HepG2 (cell line): ENCODE results near the gene UBE2R2. TPM values are rescaled to one million over a fixed set of nuclear protein-coding genes. Genes with fewer than 3 reads are reported as not detected.

Source experiments
- EHMT2 ChIP-seq: fragments of 200-600 bp; sonication (generic); IDR thresholded peaks from 2 replicates; pipeline ENCODE4 v1.7.0; 2017; ENCODE audit warnings: antibody characterized with exemption, low read depth, low read length, borderline replicate concordance
- NKX3-1 ChIP-seq: sonication (generic); formaldehyde crosslinking; IDR thresholded peaks from 2 replicates; pipeline ENCODE4 v1.5.0; 2020; ENCODE audit warnings: missing genetic modification reagents
- PRPF4 ChIP-seq: fragments of 200-400 bp; formaldehyde crosslinking; IDR thresholded peaks from 2 replicates; pipeline ENCODE4 v1.6.1; 2016; ENCODE audit warnings: low read length, low read depth; ENCODE audit not compliant: poor library complexity, severe bottlenecking
- RAD21 ChIP-seq: fragments of 450-650 bp; formaldehyde crosslinking; IDR thresholded peaks from 2 replicates; pipeline ENCODE4 v1.5.0; 2020; ENCODE audit warnings: mild to moderate bottlenecking
- SAFB2 ChIP-seq: sonication (generic); formaldehyde crosslinking; IDR thresholded peaks from 2 replicates; pipeline ENCODE4 v1.5.1; 2020; ENCODE audit warnings: missing genetic modification reagents, low read depth, mild to moderate bottlenecking, borderline replicate concordance
- SAP130 ChIP-seq: IDR thresholded peaks from 2 replicates; pipeline ENCODE4 v1.6.1; 2016; ENCODE audit warnings: low read depth
- SIX4 ChIP-seq: sonication (generic); formaldehyde crosslinking; IDR thresholded peaks from 2 replicates; pipeline ENCODE4 v1.4.0; 2020; ENCODE audit warnings: missing genetic modification reagents
- TCF7 ChIP-seq: sonication (generic); IDR thresholded peaks from 2 replicates; pipeline ENCODE4 v1.6.1; 2016; ENCODE audit warnings: antibody characterized with exemption, low read depth
- U2AF1 ChIP-seq: fragments of 200-400 bp; formaldehyde crosslinking; optimal IDR thresholded peaks from 2 replicates; pipeline ENCODE3; 2017; ENCODE audit warnings: mild to moderate bottlenecking, low read depth, low read length
- ZBTB7B ChIP-seq: sonication (generic); formaldehyde crosslinking; IDR thresholded peaks from 2 replicates; pipeline ENCODE4 v1.4.0; 2020; ENCODE audit warnings: missing genetic modification reagents
- ZNF12 ChIP-seq: sonication (generic); formaldehyde crosslinking; IDR thresholded peaks from 2 replicates; pipeline ENCODE4 v1.5.0; 2020; ENCODE audit warnings: missing genetic modification reagents
- ZNF337 ChIP-seq: sonication (generic); formaldehyde crosslinking; IDR thresholded peaks from 2 replicates; pipeline ENCODE4 v1.5.1; 2020; ENCODE audit warnings: missing genetic modification reagents, low read depth, mild to moderate bottlenecking, borderline replicate concordance
- ZNF530 ChIP-seq: sonication (generic); formaldehyde crosslinking; IDR thresholded peaks from 2 replicates; pipeline ENCODE4 v1.5.0; 2020; ENCODE audit warnings: low read depth, mild to moderate bottlenecking, missing genetic modification reagents
- ZNF616 ChIP-seq: sonication (generic); formaldehyde crosslinking; IDR thresholded peaks from 2 replicates; pipeline ENCODE4 v1.5.0; 2020; ENCODE audit warnings: low read depth, mild to moderate bottlenecking, missing genetic modification reagents
- ZNF768 ChIP-seq: sonication (generic); formaldehyde crosslinking; IDR thresholded peaks from 2 replicates; pipeline ENCODE4 v1.4.0; 2020; ENCODE audit warnings: missing genetic modification reagents
- ZNF776 ChIP-seq: sonication (generic); formaldehyde crosslinking; IDR thresholded peaks from 2 replicates; pipeline ENCODE4 v1.4.0; 2020; ENCODE audit warnings: mild to moderate bottlenecking, missing genetic modification reagents
- ZNF841 ChIP-seq: sonication (generic); formaldehyde crosslinking; IDR thresholded peaks from 2 replicates; pipeline ENCODE4 v1.8.1; 2023; ENCODE audit warnings: missing genetic modification reagents, borderline replicate concordance
- ZSCAN25 ChIP-seq: sonication (generic); formaldehyde crosslinking; IDR thresholded peaks from 2 replicates; pipeline ENCODE4 v1.8.0; 2022; ENCODE audit warnings: mild to moderate bottlenecking, missing genetic modification reagents
- polyA plus RNA-seq, 8 experiments: library from polyadenylated mRNA; depleted of rRNA in 3 of 8; stranded (reverse) in 7 of 8; unstranded in 1 of 8; fragments of >200 nt; fragmentation: Illumina TruSeq in 4 of 8; extraction: Trizol in 4 of 8; gene quantifications; 2 replicates each; pipeline versions ENCODE4 v1.2.1 to v1.2.3, GENCODE V29; 2011 to 2016; ENCODE audit warnings: low read depth in 4 of 8, missing spikeins in 1 of 8, mixed read lengths in 1 of 8; ENCODE audit not compliant: insufficient read depth in 1 of 8
- total RNA-seq, 5 experiments: library from RNA; depleted of rRNA; stranded (reverse); fragments of >200 nt; fragmentation: Illumina TruSeq; extraction: Trizol; gene quantifications; 2 replicates each; pipeline ENCODE4 v1.2.3, GENCODE V29; 2016; ENCODE audit warnings: low read depth in 1 of 5
- TF ChIP-seq, protein P1 (sequence below): sonication (generic); formaldehyde crosslinking; IDR thresholded peaks from 2 replicates; pipeline ENCODE4 v1.4.0; 2020; ENCODE audit warnings: missing genetic modification reagents
- TF ChIP-seq, protein P2 (sequence below): IDR thresholded peaks from 2 replicates; pipeline ENCODE4 v1.6.1; 2016
- TF ChIP-seq, protein P3 (sequence below): sonication (generic); formaldehyde crosslinking; IDR thresholded peaks from 2 replicates; pipeline ENCODE4 v1.8.0; 2022; ENCODE audit warnings: missing genetic modification reagents, mild to moderate bottlenecking, moderate library complexity, borderline replicate concordance
- TF ChIP-seq, protein P4 (sequence below): sonication (generic); formaldehyde crosslinking; IDR thresholded peaks from 2 replicates; pipeline ENCODE4 v1.5.0; 2020; ENCODE audit warnings: missing genetic modification reagents
- TF ChIP-seq, protein P5 (sequence below): conservative IDR thresholded peaks from 2 replicates; pipeline ENCODE4 v1.6.1; 2018; ENCODE audit warnings: missing genetic modification reagents

UBE2R2 gene
- total and polyA plus RNA-seq, 2 of the 13 experiments (the other 11 are each of a cell fraction or from before 2014, with no cell fraction given): 14.8 to 20.9 TPM

DNA sequence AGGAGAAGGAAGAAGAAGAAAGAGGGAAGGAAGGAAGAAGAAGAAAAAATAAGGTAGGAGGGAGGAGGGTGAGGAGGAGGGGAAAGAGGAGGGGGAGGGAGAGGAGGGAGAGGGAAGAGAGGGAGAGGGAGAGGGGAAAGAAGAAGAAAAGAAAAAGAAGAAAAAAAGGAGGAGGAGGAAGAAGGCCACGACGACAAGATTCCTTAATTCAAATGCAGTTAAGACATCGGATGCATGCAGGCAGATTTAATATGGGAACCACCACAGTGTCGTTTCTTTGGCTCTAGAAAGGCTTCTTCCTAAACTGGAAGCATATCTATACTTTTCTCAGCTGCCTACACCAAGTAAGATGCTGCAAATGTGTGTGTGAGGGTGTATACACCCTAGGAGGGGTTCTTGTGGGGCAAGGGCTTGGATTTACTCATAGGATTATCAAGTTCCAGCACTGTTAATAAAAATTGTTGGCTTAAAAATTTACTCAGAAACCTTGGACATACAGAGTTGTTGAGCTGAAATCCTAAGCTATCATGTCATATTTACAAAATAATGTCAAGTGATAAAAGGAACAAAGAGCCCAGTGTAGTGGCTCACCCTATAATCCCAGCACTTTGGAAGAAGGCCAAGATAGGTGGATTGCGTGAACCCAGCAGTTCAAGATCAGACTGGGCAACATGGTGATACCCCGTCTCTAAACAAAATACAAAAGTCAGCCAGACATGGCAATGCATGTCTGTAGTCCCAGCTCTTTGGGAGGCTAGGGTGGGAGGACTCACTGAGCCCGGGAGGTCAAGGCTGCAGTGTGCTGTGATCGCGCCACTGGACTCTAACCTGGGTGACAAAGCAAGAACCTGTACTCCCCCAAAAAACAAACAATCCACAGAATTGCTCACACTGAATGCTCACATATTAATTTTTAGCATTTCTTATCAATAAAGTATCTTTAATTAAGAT lies 123.2 kb downstream of the UBE2R2 start (continued):
- TF ChIP-seq, protein P1, sequence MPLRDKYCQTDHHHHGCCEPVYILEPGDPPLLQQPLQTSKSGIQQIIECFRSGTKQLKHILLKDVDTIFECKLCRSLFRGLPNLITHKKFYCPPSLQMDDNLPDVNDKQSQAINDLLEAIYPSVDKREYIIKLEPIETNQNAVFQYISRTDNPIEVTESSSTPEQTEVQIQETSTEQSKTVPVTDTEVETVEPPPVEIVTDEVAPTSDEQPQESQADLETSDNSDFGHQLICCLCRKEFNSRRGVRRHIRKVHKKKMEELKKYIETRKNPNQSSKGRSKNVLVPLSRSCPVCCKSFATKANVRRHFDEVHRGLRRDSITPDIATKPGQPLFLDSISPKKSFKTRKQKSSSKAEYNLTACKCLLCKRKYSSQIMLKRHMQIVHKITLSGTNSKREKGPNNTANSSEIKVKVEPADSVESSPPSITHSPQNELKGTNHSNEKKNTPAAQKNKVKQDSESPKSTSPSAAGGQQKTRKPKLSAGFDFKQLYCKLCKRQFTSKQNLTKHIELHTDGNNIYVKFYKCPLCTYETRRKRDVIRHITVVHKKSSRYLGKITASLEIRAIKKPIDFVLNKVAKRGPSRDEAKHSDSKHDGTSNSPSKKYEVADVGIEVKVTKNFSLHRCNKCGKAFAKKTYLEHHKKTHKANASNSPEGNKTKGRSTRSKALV: peak; percentile 53; the same call in 1 of the 2 replicates
- TF ChIP-seq ZNF776: no peak
- no peak for TF ChIP-seq ZNF530 (CRISPR knock-in tag)
- peak; percentile 85 for TF ChIP-seq SAP130 (CRISPR knock-in tag)
- no peak for TF ChIP-seq U2AF1
- TF ChIP-seq ZNF768: 0 out of 2 replicates have a peak, but pooled peaks have one; percentile 46
- no peak for TF ChIP-seq ZNF337 (CRISPR knock-in tag)
- TF ChIP-seq ZNF616: no peak
- peak; percentile 65; the same call in 1 of the 2 replicates for TF ChIP-seq ZNF12 (CRISPR knock-in tag)
- TF ChIP-seq SAFB2: no peak
- TF ChIP-seq SIX4 (CRISPR knock-in tag): peak; percentile 60; the same call in 1 of the 2 replicates
- no peak for TF ChIP-seq PRPF4
- TF ChIP-seq, protein P2, sequence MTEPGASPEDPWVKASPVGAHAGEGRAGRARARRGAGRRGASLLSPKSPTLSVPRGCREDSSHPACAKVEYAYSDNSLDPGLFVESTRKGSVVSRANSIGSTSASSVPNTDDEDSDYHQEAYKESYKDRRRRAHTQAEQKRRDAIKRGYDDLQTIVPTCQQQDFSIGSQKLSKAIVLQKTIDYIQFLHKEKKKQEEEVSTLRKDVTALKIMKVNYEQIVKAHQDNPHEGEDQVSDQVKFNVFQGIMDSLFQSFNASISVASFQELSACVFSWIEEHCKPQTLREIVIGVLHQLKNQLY (CRISPR knock-in tag): no peak
- no peak; the same call in 1 of the 2 replicates for TF ChIP-seq RAD21
- TF ChIP-seq, protein P3, sequence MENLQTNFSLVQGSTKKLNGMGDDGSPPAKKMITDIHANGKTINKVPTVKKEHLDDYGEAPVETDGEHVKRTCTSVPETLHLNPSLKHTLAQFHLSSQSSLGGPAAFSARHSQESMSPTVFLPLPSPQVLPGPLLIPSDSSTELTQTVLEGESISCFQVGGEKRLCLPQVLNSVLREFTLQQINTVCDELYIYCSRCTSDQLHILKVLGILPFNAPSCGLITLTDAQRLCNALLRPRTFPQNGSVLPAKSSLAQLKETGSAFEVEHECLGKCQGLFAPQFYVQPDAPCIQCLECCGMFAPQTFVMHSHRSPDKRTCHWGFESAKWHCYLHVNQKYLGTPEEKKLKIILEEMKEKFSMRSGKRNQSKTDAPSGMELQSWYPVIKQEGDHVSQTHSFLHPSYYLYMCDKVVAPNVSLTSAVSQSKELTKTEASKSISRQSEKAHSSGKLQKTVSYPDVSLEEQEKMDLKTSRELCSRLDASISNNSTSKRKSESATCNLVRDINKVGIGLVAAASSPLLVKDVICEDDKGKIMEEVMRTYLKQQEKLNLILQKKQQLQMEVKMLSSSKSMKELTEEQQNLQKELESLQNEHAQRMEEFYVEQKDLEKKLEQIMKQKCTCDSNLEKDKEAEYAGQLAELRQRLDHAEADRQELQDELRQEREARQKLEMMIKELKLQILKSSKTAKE (CRISPR knock-in tag): peak; percentile 94
- TF ChIP-seq ZBTB7B (CRISPR knock-in tag): peak; percentile 77; the same call in 1 of the 2 replicates
- peak; percentile 26; the same call in 1 of the 2 replicates for TF ChIP-seq ZSCAN25 (CRISPR knock-in tag)
- peak; percentile 84; the same call in 1 of the 2 replicates for TF ChIP-seq NKX3-1
- no peak for TF ChIP-seq ZNF841 (CRISPR knock-in tag)
- peak; percentile 42 for TF ChIP-seq TCF7
- TF ChIP-seq, protein P4, sequence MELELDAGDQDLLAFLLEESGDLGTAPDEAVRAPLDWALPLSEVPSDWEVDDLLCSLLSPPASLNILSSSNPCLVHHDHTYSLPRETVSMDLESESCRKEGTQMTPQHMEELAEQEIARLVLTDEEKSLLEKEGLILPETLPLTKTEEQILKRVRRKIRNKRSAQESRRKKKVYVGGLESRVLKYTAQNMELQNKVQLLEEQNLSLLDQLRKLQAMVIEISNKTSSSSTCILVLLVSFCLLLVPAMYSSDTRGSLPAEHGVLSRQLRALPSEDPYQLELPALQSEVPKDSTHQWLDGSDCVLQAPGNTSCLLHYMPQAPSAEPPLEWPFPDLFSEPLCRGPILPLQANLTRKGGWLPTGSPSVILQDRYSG: no peak
- TF ChIP-seq, protein P5, sequence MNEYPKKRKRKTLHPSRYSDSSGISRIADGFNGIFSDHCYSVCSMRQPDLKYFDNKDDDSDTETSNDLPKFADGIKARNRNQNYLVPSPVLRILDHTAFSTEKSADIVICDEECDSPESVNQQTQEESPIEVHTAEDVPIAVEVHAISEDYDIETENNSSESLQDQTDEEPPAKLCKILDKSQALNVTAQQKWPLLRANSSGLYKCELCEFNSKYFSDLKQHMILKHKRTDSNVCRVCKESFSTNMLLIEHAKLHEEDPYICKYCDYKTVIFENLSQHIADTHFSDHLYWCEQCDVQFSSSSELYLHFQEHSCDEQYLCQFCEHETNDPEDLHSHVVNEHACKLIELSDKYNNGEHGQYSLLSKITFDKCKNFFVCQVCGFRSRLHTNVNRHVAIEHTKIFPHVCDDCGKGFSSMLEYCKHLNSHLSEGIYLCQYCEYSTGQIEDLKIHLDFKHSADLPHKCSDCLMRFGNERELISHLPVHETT: no peak; the same call in 1 of the 2 replicates
- peak; percentile 25; the same call in 1 of the 2 replicates for TF ChIP-seq EHMT2
